ENCODE data around the gene TBC1D22B.
"Not testable (repeated sequence)": the region's sequence is repeated elsewhere in the genome, so short reads cannot be mapped to it uniquely, and the experiment has no call there.

Gene TBC1D22B

DNA sequence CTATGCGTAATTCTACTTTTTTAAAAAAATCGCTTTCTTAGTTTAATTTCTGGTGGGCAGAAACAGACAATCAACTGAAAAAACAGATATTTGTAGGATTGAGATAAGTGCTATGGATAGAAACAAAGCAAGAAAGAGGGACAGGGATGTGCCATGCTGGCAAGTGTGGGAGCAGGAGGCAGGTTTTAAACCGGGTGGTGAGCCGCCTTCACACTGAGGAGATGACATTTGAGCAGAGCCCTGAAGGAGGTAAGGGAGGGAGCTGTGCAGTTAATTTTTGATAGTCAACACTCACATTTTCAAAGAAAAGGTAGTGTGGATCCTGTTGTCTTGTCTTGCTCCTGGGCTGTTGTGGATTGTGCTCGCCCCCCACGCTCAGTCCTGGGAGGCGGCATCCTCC, 47.2 kb downstream of the TBC1D22B start:
- H3K4me3 Mint-ChIP-seq: no peak overlapping the region
- no peaks in the 10 kb centered on the region for H3K9me3 Mint-ChIP-seq
- H3K27me3 Mint-ChIP-seq: no peaks in the 10 kb centered on the region
- peaks cover 19% of the 10 kb centered on the region for H3K36me3 Mint-ChIP-seq (ENCODE audit: insufficient read depth)
- DNase-seq: no peak
- no peaks in the 10 kb centered on the region for H3K4me1 Mint-ChIP-seq (ENCODE audit: low read depth in 2 of 2)
- no peak overlapping the region for H3K27ac Mint-ChIP-seq
- ATAC-seq (replicated peaks): no peak

DNA sequence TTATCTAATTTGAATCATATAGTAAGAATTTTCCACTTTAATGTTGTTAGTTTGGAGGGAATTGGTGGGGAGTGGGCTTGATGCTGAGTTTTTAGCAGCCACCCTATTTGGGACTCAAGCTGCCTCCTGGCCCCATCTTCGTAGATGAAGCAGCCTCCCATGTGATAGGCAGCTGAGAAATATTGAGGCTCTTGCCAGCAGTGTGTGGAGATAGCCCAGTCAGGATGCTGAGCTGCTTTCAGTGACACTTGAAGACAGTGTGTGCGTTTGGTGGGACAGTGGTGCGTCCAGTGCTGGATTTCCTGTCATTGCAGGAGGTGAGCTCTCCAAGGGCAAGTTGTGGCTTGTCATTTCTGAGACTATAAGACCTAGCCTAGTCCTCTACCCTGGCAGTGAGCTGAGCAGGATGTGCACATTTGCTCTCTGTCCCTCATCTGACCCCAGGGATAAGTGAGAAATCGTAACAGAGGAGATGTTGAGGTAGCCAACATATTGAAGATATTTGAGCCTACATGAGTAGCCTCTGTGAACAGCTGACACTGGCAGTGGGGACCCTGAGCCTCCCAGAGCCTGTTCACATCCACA, 48.4 kb downstream of the TBC1D22B start:
- Mint-ChIP-seq H3K27ac (peak overlapping the region in 1 of 2 donors; percentile 51), H3K27me3 (no peaks in the 10 kb centered on the region), H3K4me1 (ENCODE audit: low read depth in 2 of 2) (no peaks in the 10 kb centered on the region), H3K9me3 (no peaks in the 10 kb centered on the region), H3K4me3 (no peak overlapping the region), H3K36me3 (ENCODE audit: insufficient read depth) (peaks cover 19% of the 10 kb centered on the region)
- DNase-seq: no peak
- no peak for ATAC-seq (replicated peaks)

DNA sequence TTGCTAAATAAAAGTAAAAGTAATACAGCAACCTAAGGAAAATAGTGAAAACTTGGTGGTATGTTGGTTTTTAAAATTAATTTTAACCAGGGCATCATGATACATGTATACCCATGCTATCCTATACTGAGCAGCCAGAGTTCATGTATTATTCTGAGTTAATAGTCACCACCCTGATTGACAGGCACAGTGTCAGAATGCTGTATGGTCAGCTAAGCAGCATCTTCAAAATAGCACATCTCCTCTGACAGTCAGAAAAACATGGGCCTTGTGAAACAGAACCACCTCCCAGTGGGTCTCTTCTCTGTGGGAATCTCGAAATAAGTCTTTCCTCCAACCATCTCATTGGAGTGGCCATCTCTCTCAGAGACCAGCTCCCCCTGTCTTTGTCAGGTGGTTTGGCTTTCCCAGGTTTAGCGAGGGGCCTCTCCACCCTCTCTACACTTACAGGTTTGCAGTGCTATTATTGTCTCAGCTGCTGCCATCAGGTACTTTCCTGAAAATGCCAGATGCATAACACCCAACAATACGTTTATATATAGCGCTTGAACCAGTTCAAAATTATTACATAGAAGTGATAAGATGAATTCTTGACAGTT, 49.2 kb downstream of the TBC1D22B start:
- Mint-ChIP-seq H3K9me3 (no peaks in the 10 kb centered on the region), H3K4me3 (no peak overlapping the region), H3K27me3 (no peaks in the 10 kb centered on the region), H3K36me3 (ENCODE audit: insufficient read depth) (peaks cover 22% of the 10 kb centered on the region), H3K27ac (no peak overlapping the region), H3K4me1 (ENCODE audit: low read depth in 2 of 2) (no peaks in the 10 kb centered on the region)
- DNase-seq (no peak), ATAC-seq (replicated peaks) (no peak)

DNA sequence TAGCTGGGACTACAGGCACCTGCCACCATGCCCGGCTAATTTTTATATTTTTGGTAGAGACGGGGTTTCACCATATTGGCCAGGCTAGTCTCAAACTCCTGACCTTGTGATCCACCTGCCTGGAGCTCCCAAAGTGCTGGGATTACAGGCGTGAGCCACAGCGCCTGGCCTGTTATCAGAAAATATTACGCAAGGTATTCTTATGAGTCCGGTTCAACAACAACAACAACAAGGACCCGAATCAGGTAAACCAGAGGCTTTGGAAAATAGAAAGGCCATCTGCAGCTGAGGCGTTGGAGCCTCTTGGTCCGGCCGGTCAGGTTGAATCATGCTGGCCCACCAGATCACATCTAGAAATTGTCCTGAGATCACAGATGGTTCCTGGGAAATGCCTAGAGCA, 49.9 kb downstream of the TBC1D22B start:
- H3K4me3 Mint-ChIP-seq; H3K27ac Mint-ChIP-seq; DNase-seq; H3K9me3 Mint-ChIP-seq; ATAC-seq (replicated peaks); H3K27me3 Mint-ChIP-seq; H3K4me1 Mint-ChIP-seq (ENCODE audit: low read depth in 2 of 2): not testable (repeated sequence)
- peaks cover 22% of the 10 kb centered on the region for H3K36me3 Mint-ChIP-seq (ENCODE audit: insufficient read depth)

DNA sequence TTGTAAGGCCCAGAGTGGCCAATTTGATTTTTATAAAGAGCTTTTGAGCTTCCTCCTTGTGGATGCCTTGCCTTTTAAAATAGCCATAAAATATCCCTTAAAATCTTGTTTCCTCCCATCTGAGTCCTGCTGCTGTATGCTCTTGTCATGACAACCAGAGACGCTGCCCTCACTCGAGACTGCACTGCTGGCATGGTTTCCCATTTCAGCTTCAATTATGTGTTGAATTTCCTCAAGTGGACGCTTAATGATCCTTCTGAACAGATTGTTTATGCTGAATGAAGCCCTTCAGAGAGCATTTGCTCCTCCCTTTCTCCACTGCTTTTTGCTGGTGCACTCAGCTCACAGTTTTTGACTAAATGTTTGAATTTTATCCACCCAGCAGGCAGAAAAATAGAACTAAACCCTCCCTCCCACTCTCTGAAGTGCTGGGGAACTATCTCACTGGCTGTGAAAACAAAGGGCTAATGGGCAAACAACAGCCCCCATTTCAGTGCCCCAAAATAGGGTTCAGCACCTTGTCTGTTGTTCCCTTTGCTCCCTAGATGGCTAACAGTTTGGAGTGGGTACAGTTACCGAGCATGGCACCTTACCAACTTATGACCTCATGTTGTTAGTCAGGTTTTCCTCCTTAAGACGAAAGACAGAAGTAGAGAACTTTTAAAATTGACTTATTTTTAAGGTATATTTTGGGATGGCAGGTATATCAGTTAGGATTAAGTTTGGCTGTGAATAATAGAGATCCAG, 50.7 kb downstream of the TBC1D22B start:
- no peak for ATAC-seq (replicated peaks)
- Mint-ChIP-seq H3K4me3 (no peak overlapping the region), H3K36me3 (ENCODE audit: insufficient read depth) (peaks cover 22% of the 10 kb centered on the region), H3K27me3 (no peaks in the 10 kb centered on the region), H3K9me3 (no peaks in the 10 kb centered on the region), H3K4me1 (ENCODE audit: low read depth in 2 of 2) (no peaks in the 10 kb centered on the region), H3K27ac (no peak overlapping the region)
- DNase-seq: no peak

DNA sequence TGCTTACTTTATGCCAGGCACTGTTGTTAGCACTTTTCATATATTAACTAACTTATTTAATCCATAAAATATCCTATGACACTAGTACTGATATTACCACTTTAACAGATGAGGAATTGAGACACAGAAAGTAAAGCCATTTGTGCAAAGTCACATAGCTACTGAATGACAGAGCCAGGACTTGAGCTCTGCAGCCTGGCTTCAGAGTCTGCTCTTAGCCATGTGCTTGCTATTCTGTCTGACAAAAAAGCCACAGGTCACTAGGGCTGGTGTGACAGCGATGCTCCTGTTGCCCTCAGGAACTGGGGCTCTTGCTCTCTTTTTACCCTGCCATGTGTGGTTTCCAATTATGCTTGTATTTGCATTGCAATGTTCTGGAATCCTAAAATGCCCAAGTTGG, 51.5 kb downstream of the TBC1D22B start:
- Mint-ChIP-seq H3K27ac (no peak overlapping the region), H3K9me3 (no peaks in the 10 kb centered on the region), H3K27me3 (no peaks in the 10 kb centered on the region), H3K4me1 (ENCODE audit: low read depth in 2 of 2) (no peaks in the 10 kb centered on the region), H3K36me3 (ENCODE audit: insufficient read depth) (peaks cover 16% of the 10 kb centered on the region), H3K4me3 (no peak overlapping the region)
- ATAC-seq (replicated peaks) (no peak), DNase-seq (no peak)

DNA sequence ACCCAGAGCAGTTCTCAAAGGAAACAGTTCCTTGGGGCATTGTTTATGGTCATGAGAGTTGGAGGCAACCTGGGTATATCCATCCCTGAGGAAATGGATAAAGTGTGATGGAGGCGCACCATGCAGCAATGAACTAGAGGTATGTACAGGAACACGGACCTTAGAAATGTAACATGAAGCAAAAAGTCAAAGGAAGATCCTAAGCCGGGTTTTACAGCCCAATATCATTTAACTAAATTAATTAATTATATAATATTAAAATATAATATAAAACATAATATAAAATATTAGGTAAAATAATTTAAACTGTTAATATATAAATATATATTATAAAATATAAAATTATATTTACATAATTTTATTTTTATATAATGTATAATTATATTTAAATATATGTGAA, 52.1 kb downstream of the TBC1D22B start:
- Mint-ChIP-seq H3K9me3 (no peaks in the 10 kb centered on the region), H3K27ac (no peak overlapping the region), H3K4me3 (no peak overlapping the region), H3K4me1 (ENCODE audit: low read depth in 2 of 2) (no peaks in the 10 kb centered on the region), H3K27me3 (no peaks in the 10 kb centered on the region), H3K36me3 (ENCODE audit: insufficient read depth) (peaks cover 15% of the 10 kb centered on the region)
- no peak for ATAC-seq (replicated peaks)
- no peak for DNase-seq

DNA sequence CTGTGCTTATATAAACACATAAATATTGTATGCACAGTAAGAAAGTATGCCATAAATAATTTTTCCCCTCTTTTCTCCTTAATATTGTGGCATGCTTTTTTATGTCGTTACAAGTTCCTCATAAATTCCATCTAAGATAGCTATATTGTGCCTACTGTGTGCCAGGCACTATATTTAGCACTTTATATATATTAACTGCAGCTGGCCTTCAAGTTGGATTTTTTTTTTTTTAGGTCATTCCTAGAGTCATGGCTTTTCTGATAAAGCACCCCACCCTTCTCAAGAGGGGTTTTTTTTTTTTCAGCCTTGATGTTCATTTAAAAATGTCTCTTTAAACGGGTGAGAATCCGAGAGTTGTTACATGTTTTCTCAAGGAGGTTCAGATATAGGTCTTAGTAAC, 53.4 kb downstream of the TBC1D22B start:
- Mint-ChIP-seq H3K4me1 (ENCODE audit: low read depth in 2 of 2) (no peaks in the 10 kb centered on the region), H3K27ac (peak overlapping the region in 1 of 2 donors; percentile 35), H3K36me3 (ENCODE audit: insufficient read depth) (peaks cover 9% of the 10 kb centered on the region), H3K9me3 (no peaks in the 10 kb centered on the region), H3K27me3 (no peaks in the 10 kb centered on the region), H3K4me3 (no peak overlapping the region)
- no peak for ATAC-seq (replicated peaks)
- no peak for DNase-seq

DNA sequence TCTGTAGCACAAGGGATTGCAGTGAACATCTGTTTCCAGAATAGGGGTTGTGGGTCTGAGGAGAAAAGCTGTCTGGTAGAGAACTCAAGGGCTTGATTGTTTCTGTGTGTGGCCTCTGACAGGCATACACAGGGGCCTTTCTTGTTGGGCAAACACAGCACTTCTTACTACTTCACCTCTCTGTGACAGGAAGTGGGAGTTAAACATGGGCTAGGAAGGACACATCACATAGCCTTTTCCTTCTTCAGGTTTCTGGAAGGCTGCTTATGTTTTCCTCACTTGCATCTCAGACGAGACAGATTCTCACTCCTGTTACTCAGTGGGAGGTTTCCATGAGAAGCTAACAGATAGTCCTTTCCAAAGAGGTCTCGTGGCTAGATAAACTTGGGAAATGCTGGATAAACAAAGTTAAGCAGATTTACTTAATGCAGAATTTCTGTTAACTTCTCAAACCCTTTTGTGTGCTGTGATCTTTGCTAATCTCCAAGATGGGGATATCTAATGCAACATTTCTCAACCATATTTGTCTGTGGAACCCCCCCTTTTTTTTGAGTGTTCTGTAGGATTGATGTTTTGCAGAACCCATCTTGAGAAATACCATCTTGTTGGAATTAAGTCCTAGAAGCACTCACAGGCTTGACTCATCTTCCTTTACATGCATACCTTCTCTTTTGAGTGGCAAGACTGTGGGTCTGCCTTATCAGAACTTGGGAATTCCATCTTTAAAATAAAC, 54.3 kb downstream of the TBC1D22B start:
- no peaks in the 10 kb centered on the region for H3K27me3 Mint-ChIP-seq
- peaks cover 9% of the 10 kb centered on the region for H3K36me3 Mint-ChIP-seq (ENCODE audit: insufficient read depth)
- ATAC-seq (replicated peaks) (no peak), DNase-seq (no peak)
- peak overlapping the region in 1 of 2 donors; percentile 35 for H3K27ac Mint-ChIP-seq
- H3K4me3 Mint-ChIP-seq: no peak overlapping the region
- no peaks in the 10 kb centered on the region for H3K4me1 Mint-ChIP-seq (ENCODE audit: low read depth in 2 of 2)
- H3K9me3 Mint-ChIP-seq: no peaks in the 10 kb centered on the region

DNA sequence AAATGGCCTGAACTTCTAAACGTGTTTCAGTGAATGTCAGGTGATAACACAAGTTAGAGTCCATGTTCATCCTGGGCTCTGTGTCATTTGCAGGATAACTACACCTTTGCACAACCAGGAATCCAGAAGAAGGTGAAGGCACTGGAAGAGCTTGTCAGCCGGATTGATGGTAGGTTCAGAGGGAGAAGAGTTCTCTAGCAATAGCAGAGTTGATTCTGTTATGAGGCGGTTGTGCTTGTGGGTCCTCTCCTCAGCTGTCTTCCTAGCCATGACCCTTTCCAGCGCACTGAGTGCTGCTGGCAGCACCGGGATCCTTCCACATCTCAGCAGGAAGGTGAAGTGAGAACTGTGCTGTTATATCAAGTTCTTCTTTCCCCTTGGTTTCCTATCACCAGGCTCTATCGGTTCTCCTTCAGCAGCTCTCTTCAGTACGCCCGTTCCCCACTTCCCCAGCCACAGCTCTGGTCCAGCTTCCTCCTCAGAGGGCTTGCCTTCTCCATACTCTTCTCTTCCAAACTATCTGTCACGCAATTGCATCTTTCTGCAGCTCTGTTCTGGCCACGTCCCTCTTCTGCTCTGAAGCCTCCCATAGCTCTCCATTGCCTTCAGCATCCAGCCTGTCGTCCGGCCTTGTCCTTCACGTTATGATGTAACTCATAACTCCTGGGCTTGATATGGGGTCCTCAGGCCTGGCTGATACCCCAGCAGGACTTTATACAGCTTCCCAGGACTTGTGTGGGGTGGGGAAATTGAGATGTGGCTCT, 56.3 kb downstream of the TBC1D22B start:
- Mint-ChIP-seq H3K9me3 (no peaks in the 10 kb centered on the region), H3K4me1 (ENCODE audit: low read depth in 2 of 2) (no peaks in the 10 kb centered on the region), H3K4me3 (no peak overlapping the region), H3K27ac (peak overlapping the region; percentile 7 to 26), H3K36me3 (ENCODE audit: insufficient read depth) (peaks cover 9% of the 10 kb centered on the region), H3K27me3 (no peaks in the 10 kb centered on the region)
- DNase-seq: no peak
- ATAC-seq (replicated peaks): no peak

DNA sequence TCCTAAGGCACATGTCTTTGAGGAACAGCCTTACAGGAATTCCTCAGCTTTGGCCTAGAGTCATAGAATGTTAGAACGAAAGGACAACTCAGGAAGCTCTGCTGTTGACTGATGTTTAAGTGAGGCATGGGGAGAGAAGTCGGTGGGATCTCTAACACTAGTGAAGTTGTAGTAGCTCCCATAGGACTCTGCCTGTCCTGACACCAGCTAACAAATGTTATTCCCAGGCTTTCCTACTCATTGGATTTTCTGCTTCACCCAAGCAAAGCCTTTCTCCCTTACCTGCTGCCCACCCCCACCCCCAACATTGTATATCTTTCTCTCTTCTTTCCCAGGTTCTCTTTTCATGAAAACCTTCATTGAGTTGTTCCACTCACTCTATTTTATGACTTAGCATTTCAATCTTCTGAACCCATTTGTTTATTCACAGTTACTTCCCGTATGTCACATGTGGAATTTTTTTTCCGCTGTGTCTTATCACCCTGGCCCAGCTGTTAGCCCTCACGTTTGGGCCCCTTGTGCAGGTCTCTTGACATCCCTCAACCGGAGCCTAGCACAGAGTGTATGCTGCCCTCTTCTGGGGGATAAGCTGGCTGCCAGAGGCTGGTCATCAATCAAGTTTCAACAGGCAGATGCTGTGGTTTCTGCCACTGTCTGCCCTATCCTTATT, 57.0 kb downstream of the TBC1D22B start:
- H3K4me1 Mint-ChIP-seq (ENCODE audit: low read depth in 2 of 2): no peaks in the 10 kb centered on the region
- peaks cover 6% of the 10 kb centered on the region for H3K36me3 Mint-ChIP-seq (ENCODE audit: insufficient read depth)
- H3K27me3 Mint-ChIP-seq: no peaks in the 10 kb centered on the region
- no peak for ATAC-seq (replicated peaks)
- H3K4me3 Mint-ChIP-seq: no peak overlapping the region
- DNase-seq: no peak
- peak overlapping the region; percentile 7 to 84 for H3K27ac Mint-ChIP-seq
- no peaks in the 10 kb centered on the region for H3K9me3 Mint-ChIP-seq

DNA sequence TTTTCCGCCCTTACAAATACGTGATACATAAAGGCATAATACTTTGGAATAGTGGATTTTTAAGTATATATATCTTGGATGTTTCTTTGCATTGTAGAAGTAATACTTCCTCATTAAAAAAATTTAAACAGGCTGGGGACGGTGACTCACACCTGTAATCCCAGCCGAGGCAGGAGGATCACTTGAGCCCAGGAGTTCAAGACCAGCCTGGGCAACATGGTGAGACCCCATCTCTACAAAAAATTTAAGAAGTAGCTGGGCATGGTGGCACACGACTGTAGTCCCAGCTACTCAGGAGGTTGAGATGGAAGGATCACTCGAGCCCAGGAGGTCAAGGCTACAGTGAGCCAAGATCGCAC, 57.6 kb downstream of the TBC1D22B start:
- Mint-ChIP-seq H3K4me3 (no peak overlapping the region), H3K27me3 (no peaks in the 10 kb centered on the region), H3K9me3 (no peaks in the 10 kb centered on the region), H3K4me1 (ENCODE audit: low read depth in 2 of 2) (no peaks in the 10 kb centered on the region), H3K27ac (peak overlapping the region in 1 of 2 donors; percentile 84), H3K36me3 (ENCODE audit: insufficient read depth) (peaks cover 5% of the 10 kb centered on the region)
- no peak for DNase-seq
- ATAC-seq (replicated peaks): no peak

DNA sequence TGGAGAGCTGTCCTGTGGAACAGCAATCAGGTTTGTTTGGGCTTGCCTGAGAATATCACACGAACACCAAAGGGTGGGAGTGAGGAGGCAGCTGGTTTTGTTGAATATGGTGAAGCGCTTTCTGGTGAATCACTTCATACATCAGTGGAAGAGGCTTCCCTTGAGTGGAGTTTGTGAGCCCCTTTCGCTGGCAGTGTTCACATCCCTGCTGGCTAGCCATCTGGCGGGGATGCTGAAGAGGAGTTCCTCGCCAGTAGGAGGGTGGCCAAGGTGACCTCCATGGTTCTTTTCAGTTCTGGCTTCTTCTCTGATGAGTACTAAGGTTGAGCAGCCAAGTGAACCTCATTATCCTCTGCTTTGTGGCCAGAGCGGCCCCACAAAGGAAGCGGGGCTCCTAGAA, 58.5 kb downstream of the TBC1D22B start:
- DNase-seq (no peak), ATAC-seq (replicated peaks) (no peak)

More for the DNA sequence above, 58.5 kb downstream of the TBC1D22B start:
- Mint-ChIP-seq H3K9me3 (no peaks in the 10 kb centered on the region), H3K27ac (no peak overlapping the region), H3K4me1 (ENCODE audit: low read depth in 2 of 2) (no peaks in the 10 kb centered on the region), H3K27me3 (no peaks in the 10 kb centered on the region), H3K4me3 (no peak overlapping the region), H3K36me3 (ENCODE audit: insufficient read depth) (peaks cover 6% of the 10 kb centered on the region)
